Glomerular visceral epithelial cell (primary cell): Measurements from ENCODE around the gene MYO18A.

Experiments used
- DNase-seq: peaks from one replicate; pipeline ENCODE4 v3.0.0-alpha.2; 2016; ENCODE audit errors: extremely low spot score

The MYO18A gene

GRCh38 chr17:29124135-29124924 is 55.9 kb downstream of the MYO18A start:
- peak; percentile 72 for DNase-seq

GRCh38 chr17:29123111-29123510 is 57.1 kb downstream of the MYO18A start:
- no peak for DNase-seq

GRCh38 chr17:29121442-29121841 is 58.8 kb downstream of the MYO18A start:
- DNase-seq, result no peak

- DNase-seq, result no peak
Observed at GRCh38 chr17:29120433-29120832, 59.8 kb downstream of the MYO18A start.

- DNase-seq, result no peak
Observed at GRCh38 chr17:29119265-29119664, 60.9 kb downstream of the MYO18A start.

- peak; percentile 53 for DNase-seq
Observed at GRCh38 chr17:29116804-29117753, 63.1 kb downstream of the MYO18A start.

- peak; percentile 66 for DNase-seq
Observed at GRCh38 chr17:29115961-29116803, 64.0 kb downstream of the MYO18A start.

- DNase-seq, result no peak
Observed at GRCh38 chr17:29115435-29115834, 64.8 kb downstream of the MYO18A start.

GRCh38 chr17:29114141-29114540 is 66.1 kb downstream of the MYO18A start:
- DNase-seq, result no peak

- no peak for DNase-seq
Observed at GRCh38 chr17:29113334-29113733, 66.9 kb downstream of the MYO18A start.

GRCh38 chr17:29112771-29113295 is 67.4 kb downstream of the MYO18A start:
- peak; percentile 94 for DNase-seq

GRCh38 chr17:29111816-29112499 is 68.2 kb downstream of the MYO18A start:
- DNase-seq, result peak; percentile 66

- no peak for DNase-seq
Observed at GRCh38 chr17:29110372-29110757, 69.8 kb downstream of the MYO18A start.

GRCh38 chr17:29109477-29110371 is 70.5 kb downstream of the MYO18A start:
- no peak for DNase-seq

- no peak for DNase-seq
Observed at GRCh38 chr17:29108823-29109476, 71.2 kb downstream of the MYO18A start.

GRCh38 chr17:29107933-29108822 is 72.0 kb downstream of the MYO18A start:
- peak; percentile 37 for DNase-seq

GRCh38 chr17:29107084-29107483 is 73.1 kb downstream of the MYO18A start:
- no peak for DNase-seq

GRCh38 chr17:29103341-29103740 is 76.9 kb downstream of the MYO18A start:
- DNase-seq, result no peak
